GM06990 (cell line): ENCODE measurements around the gene BNC2.

Experiments
- DNase-seq: peaks from one replicate; pipeline ENCODE4 v3.0.0-alpha.2; 2011; ENCODE audit not compliant: insufficient read length; ENCODE audit errors: extremely low read depth
- H3K27me3 ChIP-seq: replicated peaks from 2 replicates; pipeline ENCODE4 v1.6.0; 2011; ENCODE audit warnings: low read length; ENCODE audit not compliant: control insufficient read depth, insufficient read depth
- H3K36me3 ChIP-seq: 2 replicates; pipeline ENCODE4 v1.5.1; 2011; ENCODE audit warnings: low read length; ENCODE audit not compliant: control insufficient read depth, insufficient read depth
- H3K4me3 ChIP-seq: replicated peaks from 2 replicates; pipeline ENCODE4 v1.5.1; 2011; ENCODE audit warnings: low read depth, mild to moderate bottlenecking, control low read depth, low read length
- TF ChIP-seq, protein P1 (sequence below): IDR thresholded peaks from 2 replicates; pipeline ENCODE4 v1.5.1; 2011; ENCODE audit warnings: low read length, control low read depth, mild to moderate bottlenecking, inconsistent platforms; ENCODE audit not compliant: insufficient read depth, poor library complexity, severe bottlenecking

Gene BNC2

GRCh38 chr9:16821344-16821743 is 49.1 kb downstream of the BNC2 start:
- Histone ChIP-seq H3K4me3 (no peak overlapping the region), H3K36me3 (no peaks in the 10 kb centered on the region), H3K27me3 (no peaks in the 10 kb centered on the region)
- DNase-seq = no peak
- TF ChIP-seq, protein P1, sequence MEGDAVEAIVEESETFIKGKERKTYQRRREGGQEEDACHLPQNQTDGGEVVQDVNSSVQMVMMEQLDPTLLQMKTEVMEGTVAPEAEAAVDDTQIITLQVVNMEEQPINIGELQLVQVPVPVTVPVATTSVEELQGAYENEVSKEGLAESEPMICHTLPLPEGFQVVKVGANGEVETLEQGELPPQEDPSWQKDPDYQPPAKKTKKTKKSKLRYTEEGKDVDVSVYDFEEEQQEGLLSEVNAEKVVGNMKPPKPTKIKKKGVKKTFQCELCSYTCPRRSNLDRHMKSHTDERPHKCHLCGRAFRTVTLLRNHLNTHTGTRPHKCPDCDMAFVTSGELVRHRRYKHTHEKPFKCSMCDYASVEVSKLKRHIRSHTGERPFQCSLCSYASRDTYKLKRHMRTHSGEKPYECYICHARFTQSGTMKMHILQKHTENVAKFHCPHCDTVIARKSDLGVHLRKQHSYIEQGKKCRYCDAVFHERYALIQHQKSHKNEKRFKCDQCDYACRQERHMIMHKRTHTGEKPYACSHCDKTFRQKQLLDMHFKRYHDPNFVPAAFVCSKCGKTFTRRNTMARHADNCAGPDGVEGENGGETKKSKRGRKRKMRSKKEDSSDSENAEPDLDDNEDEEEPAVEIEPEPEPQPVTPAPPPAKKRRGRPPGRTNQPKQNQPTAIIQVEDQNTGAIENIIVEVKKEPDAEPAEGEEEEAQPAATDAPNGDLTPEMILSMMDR = no peak

- H3K4me3 ChIP-seq = no peak overlapping the region
- no peaks in the 10 kb centered on the region for H3K36me3 ChIP-seq
- no peak for DNase-seq
- TF ChIP-seq, protein P1 = no peak
- H3K27me3 ChIP-seq = no peaks in the 10 kb centered on the region
These were observed 53.0 kb downstream of the BNC2 start for GRCh38 chr9:16817514-16817913.

DNA sequence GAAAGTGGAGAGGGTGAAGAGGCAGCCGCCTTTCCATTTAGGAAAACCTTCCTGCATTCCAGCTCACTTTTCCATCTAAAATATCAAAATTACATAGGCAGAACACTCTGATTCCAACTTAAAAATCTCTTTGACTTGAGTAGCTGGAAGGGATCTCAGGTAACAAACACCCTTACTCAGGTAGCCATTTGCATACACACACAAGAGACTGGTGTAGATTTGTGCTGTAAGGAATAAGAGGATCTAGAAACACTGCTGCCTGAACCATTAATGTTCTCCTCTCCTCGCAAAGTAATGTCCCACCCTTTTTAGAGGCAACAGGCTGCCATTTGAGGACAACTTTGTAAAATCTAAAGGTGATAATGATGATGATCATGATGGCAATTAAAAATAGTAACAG is 53.5 kb downstream of the BNC2 start:
- Histone ChIP-seq H3K27me3 (no peaks in the 10 kb centered on the region), H3K4me3 (no peak overlapping the region), H3K36me3 (no peaks in the 10 kb centered on the region)
- TF ChIP-seq, protein P1 = no peak
- no peak for DNase-seq

DNA sequence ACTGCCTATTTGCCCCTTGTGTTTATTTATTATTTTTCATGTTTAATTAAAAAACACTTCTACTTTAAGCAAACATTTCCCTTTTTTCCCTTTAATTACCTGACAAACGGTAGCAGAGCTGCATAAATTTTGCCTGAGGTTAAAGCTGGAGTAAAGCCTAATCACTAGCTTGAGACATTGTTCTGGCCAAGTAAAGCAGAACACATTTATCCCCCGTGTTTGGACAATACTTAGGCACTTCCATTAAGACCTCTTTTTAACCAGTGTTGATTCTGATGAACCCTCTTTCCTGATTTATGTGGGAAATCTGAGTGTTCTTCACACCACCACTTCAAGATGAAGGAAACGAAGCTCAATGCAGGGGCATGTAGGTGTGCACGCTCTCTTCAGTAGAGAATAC is 54.5 kb downstream of the BNC2 start:
- H3K27me3 ChIP-seq = no peaks in the 10 kb centered on the region
- no peak overlapping the region for H3K4me3 ChIP-seq
- TF ChIP-seq, protein P1 = no peak
- H3K36me3 ChIP-seq = no peaks in the 10 kb centered on the region
- DNase-seq = no peak

DNA sequence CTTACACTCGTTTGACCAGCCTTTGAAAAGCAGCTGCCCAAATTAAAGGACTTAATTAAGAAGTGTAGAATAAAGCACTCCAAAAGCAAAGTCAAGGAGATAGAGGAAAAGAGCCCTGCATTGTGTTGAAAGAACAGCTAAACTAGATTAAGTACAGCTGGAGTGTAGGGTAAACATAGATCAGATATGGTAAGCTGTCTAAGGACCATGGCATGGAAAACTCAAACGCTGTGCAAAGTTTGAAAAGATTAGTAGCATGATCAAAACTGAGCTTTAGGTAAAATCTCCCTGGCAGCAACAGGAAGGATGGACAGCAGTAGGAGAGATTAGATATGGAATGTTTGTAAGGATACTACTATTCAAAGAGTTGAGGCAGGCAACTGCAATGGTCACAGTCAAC is 55.4 kb downstream of the BNC2 start:
- H3K4me3 ChIP-seq = no peak overlapping the region
- H3K36me3 ChIP-seq = no peaks in the 10 kb centered on the region
- H3K27me3 ChIP-seq = no peaks in the 10 kb centered on the region; the same call in 1 of the 2 replicates
- TF ChIP-seq, protein P1 = no peak
- DNase-seq = no peak

DNA sequence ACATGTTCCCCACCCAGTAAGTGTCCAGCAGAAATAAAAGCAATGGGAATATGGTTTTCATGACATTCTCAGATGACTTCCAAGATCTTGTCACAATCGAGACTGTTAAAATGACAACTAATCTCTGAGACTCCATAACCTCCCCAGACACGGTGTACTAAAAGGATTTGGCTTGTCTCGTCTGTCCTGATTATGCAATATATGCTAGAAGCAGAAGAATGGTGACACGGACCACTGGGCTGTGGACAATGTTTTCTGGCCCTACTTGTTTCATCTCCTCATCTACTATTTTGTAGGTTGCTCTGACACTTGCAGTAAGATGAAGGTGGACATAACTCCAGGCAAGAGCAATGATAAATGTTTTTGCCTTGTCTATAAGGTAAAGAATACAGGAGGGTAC is 56.6 kb downstream of the BNC2 start:
- Histone ChIP-seq H3K4me3 (no peak overlapping the region), H3K36me3 (no peaks in the 10 kb centered on the region), H3K27me3 (no peaks in the 10 kb centered on the region; the same call in 1 of the 2 replicates)
- DNase-seq = no peak
- TF ChIP-seq, protein P1 = no peak
